HepG2 (cell line): ENCODE data around the gene FAM83E. TPM values are rescaled to one million over a fixed set of nuclear protein-coding genes. Genes with fewer than 3 reads are reported as not detected.
A peak's percentile ranks its signal among the peaks of the same experiment; 100 is the strongest.

Experiments
- ARNTL ChIP-seq: sonication (generic); formaldehyde crosslinking; IDR thresholded peaks from 2 replicates; pipeline ENCODE4 v1.4.0; 2020; ENCODE audit warnings: mild to moderate bottlenecking, missing genetic modification reagents
- PCBP1 ChIP-seq: fragments of 200-400 bp; formaldehyde crosslinking; IDR thresholded peaks from 2 replicates; pipeline ENCODE4 v1.6.1; 2017; ENCODE audit warnings: mild to moderate bottlenecking, low read depth, low read length, borderline replicate concordance
- RFXAP ChIP-seq: sonication (generic); formaldehyde crosslinking; IDR thresholded peaks from 2 replicates; pipeline ENCODE4 v1.4.0; 2020; ENCODE audit warnings: missing genetic modification reagents, borderline replicate concordance
- RNF219 ChIP-seq: sonication (generic); formaldehyde crosslinking; IDR thresholded peaks from 2 replicates; pipeline ENCODE4 v1.5.0; 2020; ENCODE audit warnings: mild to moderate bottlenecking, missing genetic modification reagents
- SKIL ChIP-seq: sonication (generic); formaldehyde crosslinking; IDR thresholded peaks from 2 replicates; pipeline ENCODE4 v1.8.0; 2022; ENCODE audit warnings: missing genetic modification reagents, mild to moderate bottlenecking, moderate library complexity, borderline replicate concordance
- TEAD3 ChIP-seq: optimal IDR thresholded peaks from 2 replicates; pipeline ENCODE3; 2016; ENCODE audit warnings: borderline replicate concordance
- TOE1 ChIP-seq: sonication (generic); formaldehyde crosslinking; IDR thresholded peaks from 2 replicates; pipeline ENCODE4 v1.4.0; 2020; ENCODE audit warnings: mild to moderate bottlenecking, missing genetic modification reagents
- ZBTB25 ChIP-seq: IDR thresholded peaks from 2 replicates; pipeline ENCODE4 v1.6.1; 2018; ENCODE audit warnings: missing genetic modification reagents
- ZBTB8A ChIP-seq: sonication (generic); formaldehyde crosslinking; IDR thresholded peaks from 2 replicates; pipeline ENCODE4 v1.4.0; 2020; ENCODE audit warnings: mild to moderate bottlenecking, low read depth, missing genetic modification reagents, borderline replicate concordance
- ZNF101 ChIP-seq: sonication (generic); formaldehyde crosslinking; IDR thresholded peaks from 2 replicates; pipeline ENCODE4 v1.4.0; 2020; ENCODE audit warnings: mild to moderate bottlenecking, low read depth, missing genetic modification reagents, borderline replicate concordance
- ZNF160 ChIP-seq: sonication (generic); formaldehyde crosslinking; IDR thresholded peaks from 2 replicates; pipeline ENCODE4 v1.8.0; 2022; ENCODE audit warnings: mild to moderate bottlenecking, inconsistent platforms, missing genetic modification reagents
- ZNF280B ChIP-seq: sonication (generic); formaldehyde crosslinking; IDR thresholded peaks from 2 replicates; pipeline ENCODE4 v1.5.0; 2020; ENCODE audit warnings: missing genetic modification reagents, mild to moderate bottlenecking, borderline replicate concordance
- ZNF343 ChIP-seq: sonication (generic); formaldehyde crosslinking; IDR thresholded peaks from 2 replicates; pipeline ENCODE4 v1.4.0; 2020; ENCODE audit warnings: mild to moderate bottlenecking, missing genetic modification reagents
- ZNF788 ChIP-seq: sonication (generic); formaldehyde crosslinking; IDR thresholded peaks from 2 replicates; pipeline ENCODE4 v1.5.0; 2020; ENCODE audit warnings: mild to moderate bottlenecking, missing genetic modification reagents, borderline replicate concordance
- ZUFSP ChIP-seq: sonication (generic); formaldehyde crosslinking; IDR thresholded peaks from 2 replicates; pipeline ENCODE4 v1.9.0; 2021; ENCODE audit warnings: missing genetic modification reagents, mild to moderate bottlenecking, borderline replicate concordance
- polyA plus RNA-seq, 8 experiments: library from polyadenylated mRNA; depleted of rRNA in 3 of 8; stranded (reverse) in 7 of 8; unstranded in 1 of 8; fragments of >200 nt; fragmentation: Illumina TruSeq in 4 of 8; extraction: Trizol in 4 of 8; gene quantifications; 2 replicates each; pipeline versions ENCODE4 v1.2.1 to v1.2.3, GENCODE V29; 2011 to 2016; ENCODE audit warnings: low read depth in 4 of 8, missing spikeins in 1 of 8, mixed read lengths in 1 of 8; ENCODE audit not compliant: insufficient read depth in 1 of 8
- total RNA-seq, 5 experiments: library from RNA; depleted of rRNA; stranded (reverse); fragments of >200 nt; fragmentation: Illumina TruSeq; extraction: Trizol; gene quantifications; 2 replicates each; pipeline ENCODE4 v1.2.3, GENCODE V29; 2016; ENCODE audit warnings: low read depth in 1 of 5
- TF ChIP-seq, protein P1 (sequence below): sonication (generic); formaldehyde crosslinking; IDR thresholded peaks from 2 replicates; pipeline ENCODE4 v1.4.0; 2020; ENCODE audit warnings: mild to moderate bottlenecking, missing genetic modification reagents, borderline replicate concordance

Gene FAM83E
- total and polyA plus RNA-seq, 2 of the 13 experiments (the other 11 are each of a cell fraction or from before 2014, with no cell fraction given), result 0.18 to 0.60 TPM

GRCh38 chr19:48634424-48635262, 19.8 kb upstream of the FAM83E start (continued):
- TF ChIP-seq ZNF280B, result peak; percentile 87
- TF ChIP-seq RNF219 (CRISPR knock-in tag), result 0 out of 2 replicates have a peak, but pooled peaks have one; percentile 20
- TF ChIP-seq ZUFSP (CRISPR knock-in tag), result no peak
- no peak for TF ChIP-seq ZNF101 (CRISPR knock-in tag)
- TF ChIP-seq TOE1 (CRISPR knock-in tag), result no peak
- TF ChIP-seq ZNF343 (CRISPR knock-in tag), result 0 out of 2 replicates have a peak, but pooled peaks have one; percentile 25
- peak; percentile 48; the same call in 1 of the 2 replicates for TF ChIP-seq ZNF160
- no peak for TF ChIP-seq SKIL (CRISPR knock-in tag)
- TF ChIP-seq PCBP1, result 0 out of 2 replicates have a peak, but pooled peaks have one; percentile 21
- TF ChIP-seq, protein P1, sequence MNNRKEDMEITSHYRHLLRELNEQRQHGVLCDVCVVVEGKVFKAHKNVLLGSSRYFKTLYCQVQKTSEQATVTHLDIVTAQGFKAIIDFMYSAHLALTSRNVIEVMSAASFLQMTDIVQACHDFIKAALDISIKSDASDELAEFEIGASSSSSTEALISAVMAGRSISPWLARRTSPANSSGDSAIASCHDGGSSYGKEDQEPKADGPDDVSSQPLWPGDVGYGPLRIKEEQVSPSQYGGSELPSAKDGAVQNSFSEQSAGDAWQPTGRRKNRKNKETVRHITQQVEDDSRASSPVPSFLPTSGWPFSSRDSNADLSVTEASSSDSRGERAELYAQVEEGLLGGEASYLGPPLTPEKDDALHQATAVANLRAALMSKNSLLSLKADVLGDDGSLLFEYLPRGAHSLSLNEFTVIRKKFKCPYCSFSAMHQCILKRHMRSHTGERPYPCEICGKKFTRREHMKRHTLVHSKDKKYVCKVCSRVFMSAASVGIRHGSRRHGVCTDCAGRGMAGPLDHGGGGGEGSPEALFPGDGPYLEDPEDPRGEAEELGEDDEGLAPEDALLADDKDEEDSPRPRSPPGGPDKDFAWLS (CRISPR knock-in tag), result 0 out of 2 replicates have a peak, but pooled peaks have one; percentile 53
- peak; percentile 48; the same call in 1 of the 2 replicates for TF ChIP-seq ZNF788 (CRISPR knock-in tag)
- peak; percentile 100 for TF ChIP-seq ARNTL (CRISPR knock-in tag)
- TF ChIP-seq TEAD3 (CRISPR knock-in tag), result peak; percentile 98
- peak; percentile 44; the same call in 1 of the 2 replicates for TF ChIP-seq ZBTB25
- TF ChIP-seq RFXAP (CRISPR knock-in tag), result peak; percentile 45; the same call in 1 of the 2 replicates
- TF ChIP-seq ZBTB8A, result no peak
